ENCODE data around the gene SMAD7.

SMAD7 gene, protein sequence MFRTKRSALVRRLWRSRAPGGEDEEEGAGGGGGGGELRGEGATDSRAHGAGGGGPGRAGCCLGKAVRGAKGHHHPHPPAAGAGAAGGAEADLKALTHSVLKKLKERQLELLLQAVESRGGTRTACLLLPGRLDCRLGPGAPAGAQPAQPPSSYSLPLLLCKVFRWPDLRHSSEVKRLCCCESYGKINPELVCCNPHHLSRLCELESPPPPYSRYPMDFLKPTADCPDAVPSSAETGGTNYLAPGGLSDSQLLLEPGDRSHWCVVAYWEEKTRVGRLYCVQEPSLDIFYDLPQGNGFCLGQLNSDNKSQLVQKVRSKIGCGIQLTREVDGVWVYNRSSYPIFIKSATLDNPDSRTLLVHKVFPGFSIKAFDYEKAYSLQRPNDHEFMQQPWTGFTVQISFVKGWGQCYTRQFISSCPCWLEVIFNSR

DNA sequence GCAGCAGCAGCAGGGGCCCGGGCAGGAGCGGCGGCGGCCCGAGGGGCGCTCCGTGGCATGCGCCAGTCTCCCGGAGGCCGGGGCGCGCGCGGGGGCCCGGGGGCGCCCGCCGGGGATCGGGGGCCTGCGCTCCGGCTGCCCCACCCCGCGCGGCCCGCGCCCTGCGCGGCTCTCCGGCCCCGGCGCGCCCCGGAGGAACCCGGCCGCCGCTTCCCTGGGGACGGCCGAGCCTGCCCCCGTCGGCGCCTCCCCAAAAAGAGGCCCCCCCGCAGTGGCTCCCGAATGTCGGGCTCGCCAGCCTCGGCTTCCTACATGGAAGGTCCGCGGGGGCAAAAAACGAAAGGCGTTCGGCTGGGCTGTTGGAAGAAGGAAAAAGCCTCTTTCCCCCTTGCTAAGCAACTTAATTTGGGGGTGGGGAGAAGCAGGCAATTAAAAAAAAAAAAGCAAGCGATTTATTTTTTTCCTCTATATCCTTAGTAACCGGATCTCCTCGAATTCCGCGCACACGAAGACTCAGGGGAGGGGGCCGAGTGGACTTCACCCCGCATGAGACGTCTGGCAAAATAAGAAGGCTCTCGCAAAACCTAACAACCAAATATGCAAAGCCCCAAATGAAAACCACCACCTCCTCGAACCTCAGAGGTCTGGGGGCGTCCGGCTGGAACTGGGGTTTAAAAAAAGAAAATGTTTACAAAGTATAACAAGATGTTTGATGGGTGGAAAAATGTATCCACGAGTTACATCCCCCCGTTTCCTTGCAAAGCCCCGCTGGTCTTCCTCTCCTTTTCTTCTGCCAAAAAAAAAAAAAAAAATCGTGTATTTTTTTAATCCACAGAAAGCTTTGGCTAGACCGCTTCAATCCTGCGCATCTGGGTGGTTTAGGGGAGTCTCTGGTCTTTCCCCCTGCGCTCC lies at the start of gene SMAD7:
TSS of gene SMAD7 (minus strand) at position 430 of the 912 bp plus-strand sequence. CDS start 541 bp downstream, outside the sequence.
- no peak for DNase-seq

DNA sequence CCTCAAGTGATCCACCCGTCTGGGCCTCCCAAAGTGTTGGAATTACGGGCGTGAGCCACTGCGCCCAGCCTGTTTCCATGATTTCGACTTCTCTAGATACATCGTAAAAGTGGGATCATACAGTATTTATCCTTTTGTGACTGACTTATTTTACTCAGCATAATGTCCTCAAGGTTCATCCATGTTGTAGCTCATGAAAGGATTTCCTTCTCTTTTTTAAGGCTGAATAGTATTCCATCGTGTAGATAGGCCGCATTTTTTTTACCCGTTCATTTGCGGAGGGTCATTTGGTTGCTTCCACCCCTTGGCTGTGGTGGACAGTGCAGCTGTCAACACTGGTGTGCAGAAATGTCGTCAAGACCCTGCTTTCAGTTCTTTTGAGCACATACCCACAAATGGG lies 48.8 kb upstream of the SMAD7 start:
- no peak for DNase-seq

DNA sequence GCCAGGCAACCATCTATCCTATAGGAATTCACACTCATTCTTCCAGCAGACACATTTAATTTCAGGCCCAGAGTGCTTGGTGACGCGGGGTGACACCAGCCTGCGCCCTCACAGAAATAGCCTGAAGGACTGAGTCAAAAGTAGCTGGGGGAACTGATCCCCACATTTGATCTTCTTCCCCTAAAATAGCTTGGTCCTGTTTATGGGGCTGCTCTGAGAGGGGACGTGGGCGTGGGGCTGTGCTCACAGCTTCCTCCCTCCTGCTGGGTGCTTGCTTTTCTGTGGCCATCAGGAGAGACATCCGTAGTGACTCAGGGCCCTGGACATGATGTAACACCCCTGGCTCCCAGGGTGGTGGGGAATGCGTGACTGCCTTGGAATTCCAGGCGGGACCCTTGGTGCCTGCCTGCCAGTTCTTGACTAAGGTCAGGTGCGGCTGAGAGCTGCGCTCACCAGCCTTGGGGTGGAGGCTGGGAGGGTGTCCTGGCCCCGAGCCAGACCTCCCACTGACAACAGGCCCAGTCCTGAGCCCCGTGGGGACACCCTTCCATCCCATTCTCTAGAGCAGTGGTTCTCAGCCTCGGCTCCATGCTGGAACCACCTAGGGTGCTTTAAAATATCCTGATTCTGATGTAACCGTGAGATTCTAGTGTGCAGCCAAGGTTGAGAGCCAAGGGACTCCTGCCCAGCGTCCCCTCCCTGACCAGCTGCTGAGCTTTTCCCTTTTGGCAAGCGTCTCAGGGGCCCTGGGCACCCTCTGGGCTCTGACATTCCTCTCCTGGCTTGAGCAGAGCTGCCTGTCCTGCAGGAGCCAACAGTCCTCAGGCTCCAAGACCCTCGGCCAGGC lies 47.4 kb upstream of the SMAD7 start:
- no peak for DNase-seq

DNA sequence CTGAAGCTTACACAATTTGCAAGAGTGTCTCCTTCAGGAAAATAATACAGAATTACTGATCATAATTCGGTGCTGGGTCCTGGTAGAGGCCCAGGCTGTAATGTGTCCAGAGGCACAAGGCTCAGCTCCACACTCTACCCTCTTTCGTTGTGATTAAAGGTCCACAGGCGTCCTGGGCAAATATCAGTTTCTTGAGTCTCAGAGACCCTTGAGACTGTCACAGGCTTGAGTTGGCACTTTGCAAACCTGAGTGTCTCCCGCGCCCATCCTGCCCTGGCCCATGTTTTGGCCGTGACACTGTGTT lies 46.9 kb upstream of the SMAD7 start:
- no peak for DNase-seq

DNA sequence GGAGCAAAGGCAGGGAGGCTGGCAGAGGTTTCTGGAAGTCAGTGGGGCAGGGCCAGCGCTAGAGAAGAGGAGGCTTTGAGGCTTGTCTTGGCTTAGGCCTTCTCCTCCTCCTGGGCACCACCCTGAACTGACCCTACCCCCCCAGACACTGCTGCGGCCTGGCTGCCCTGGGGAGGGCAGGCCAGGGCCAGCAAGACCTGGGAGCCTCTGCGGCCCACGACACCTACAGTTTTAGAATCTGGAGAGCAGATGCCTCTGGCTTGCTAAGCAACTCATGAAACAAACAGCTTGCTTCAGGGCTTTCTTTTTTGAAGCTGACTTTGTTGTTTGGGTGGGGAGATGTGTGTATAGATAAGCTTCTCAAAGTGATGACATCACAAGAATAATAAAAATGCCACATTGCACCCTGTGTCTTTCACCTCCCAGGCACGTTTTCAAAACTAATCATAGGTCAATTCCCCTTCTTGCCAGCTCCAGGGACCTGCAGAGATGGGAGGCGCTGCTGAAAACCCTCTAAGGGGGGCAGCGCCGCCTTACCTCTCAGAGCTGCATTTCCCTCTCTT lies 46.2 kb upstream of the SMAD7 start:
- DNase-seq = no peak

DNA sequence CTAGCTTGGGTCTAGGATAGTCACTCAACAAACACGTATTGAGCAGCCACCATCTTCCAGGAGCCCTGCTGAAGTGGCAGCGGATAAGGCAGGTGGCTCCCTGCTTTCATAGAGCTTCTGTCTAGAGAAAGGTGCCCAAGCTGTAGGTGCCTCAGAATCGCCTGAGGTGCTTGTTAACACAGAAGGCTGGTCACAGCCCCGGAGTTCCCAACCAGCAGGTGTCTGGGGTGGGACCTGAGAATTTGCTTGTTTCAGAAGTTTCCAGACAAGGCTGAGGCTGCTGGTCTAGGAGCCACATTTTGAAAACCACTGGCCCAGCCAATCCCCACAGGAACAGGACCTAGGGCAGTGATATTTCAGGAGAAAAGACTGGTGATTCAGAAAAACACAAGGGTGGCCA lies 45.3 kb upstream of the SMAD7 start:
- no peak for DNase-seq

DNA sequence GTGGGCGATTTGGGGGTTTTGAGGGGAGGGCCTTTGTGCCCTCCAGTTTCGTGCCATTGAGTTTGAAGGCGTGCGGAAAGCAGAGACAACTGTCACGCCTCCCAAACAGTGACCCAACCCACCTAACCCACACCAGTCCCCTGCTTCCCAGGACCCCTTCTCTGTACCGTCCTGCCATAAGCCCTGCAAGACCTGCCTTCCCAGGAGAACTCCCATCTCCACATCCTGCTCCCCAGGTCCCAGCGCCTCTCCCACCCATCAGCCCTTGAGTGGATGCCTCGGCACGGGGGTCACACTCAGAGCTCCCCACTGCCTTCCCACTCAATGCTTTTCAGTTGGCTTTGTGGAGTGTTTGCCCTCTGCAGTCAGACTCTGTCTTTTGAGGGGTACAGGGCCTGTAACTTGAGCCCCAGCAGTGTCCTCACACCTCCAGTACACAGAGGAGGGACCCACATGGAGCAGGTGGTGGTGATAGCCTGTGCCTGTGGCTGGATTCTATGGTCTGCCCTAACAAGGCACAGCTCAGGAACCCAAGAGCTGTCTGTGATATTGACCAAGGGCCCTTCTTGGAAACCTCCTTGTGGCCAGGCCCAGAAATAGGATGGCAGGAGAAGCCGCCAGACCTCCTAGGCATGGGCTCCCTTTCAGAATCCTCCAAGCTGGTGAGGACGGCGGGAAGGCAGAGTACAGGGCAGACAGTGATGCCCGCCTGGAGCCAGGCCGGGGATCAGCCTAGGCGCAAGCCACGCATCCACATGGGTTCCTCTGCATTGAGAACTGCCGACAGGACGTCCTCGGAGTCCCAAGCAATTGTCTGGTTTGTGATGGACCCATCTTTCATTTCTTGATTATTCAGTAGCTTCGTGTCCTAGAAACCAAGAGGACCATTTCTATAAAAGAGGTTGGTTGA lies 44.4 kb upstream of the SMAD7 start:
- DNase-seq = no peak

DNA sequence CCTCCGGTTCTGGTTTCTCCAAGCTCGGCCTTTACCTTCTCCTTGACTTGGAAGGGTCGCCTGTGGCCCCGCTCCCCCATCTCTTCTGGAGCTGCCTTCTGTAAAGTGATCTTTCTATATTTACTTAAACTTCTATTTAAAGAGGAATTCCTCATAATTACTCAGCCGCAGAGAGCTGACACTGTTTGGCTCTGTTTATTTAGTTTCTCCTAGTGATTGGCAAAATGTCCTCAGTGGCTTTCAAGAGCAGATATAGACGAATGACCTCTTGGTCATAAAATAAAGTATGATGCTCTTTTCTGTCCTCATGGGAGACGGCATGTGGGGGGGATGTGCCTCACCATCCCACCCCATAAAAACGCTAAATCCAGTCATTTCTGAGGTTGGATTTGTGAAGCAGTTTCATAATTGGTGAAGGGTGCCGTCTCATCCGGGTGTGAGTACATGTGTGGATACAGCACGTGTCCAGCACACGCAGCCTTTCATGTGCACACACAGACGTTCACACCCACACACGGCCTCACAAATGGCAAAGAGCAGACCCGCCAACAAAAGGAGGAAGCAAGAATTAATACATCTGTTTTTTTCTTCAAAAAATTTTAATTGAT lies 43.4 kb upstream of the SMAD7 start:
- no peak for DNase-seq

DNA sequence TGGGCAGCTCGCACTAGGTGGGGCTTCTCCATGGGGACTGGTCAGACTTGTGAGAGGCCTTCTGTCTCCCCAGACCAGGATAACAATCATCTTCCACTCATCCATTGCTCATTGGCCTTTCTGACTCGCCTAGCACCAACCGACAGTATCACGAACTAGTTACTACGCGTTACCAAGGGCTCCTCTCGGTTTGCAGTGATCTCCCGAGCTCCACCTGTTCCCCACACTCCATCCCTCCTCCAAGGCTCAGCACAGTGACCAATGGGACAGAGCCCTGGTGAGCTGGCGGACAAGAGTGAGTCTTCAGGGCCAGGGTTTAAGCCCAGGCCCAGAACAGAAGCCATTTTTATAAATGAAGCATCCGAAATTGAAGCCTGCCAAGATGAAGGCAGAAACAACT lies 42.8 kb upstream of the SMAD7 start:
- DNase-seq = no peak

DNA sequence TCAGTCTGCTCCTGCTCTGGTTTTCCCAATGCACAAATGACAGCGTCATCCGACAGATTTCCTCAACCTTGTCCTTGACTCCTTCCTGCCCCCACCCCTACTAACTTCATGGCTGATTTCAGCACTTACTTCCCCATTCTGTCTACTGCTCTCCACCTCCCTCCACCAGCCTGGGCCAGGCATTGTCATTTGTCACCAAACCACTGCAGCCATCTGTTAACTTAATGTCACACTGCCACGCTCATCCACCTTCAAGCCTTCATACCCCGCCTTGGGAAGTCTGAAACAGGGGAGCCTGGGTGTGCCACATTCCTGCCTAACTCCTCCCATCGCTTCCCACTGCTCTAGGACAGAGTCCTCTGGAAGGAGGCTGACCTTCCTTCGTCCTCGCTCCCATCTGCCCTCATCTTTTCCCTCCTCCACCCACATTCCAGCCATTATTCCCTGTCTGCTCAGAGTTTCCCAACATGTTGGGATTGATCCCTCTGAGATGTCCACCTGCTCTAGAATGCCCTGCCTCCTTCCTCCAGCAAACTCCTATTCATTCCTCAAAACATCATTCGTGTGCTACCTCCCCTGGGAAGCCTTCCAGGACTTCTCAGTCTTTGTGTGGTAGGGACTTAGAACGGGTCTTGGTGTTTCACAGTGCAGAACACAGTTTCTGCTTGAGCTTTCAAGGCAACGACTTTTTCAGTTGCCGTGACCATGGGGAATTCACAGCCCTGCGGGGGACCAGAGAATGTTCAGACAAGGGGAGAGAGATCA lies 42.2 kb upstream of the SMAD7 start:
- no peak for DNase-seq

DNA sequence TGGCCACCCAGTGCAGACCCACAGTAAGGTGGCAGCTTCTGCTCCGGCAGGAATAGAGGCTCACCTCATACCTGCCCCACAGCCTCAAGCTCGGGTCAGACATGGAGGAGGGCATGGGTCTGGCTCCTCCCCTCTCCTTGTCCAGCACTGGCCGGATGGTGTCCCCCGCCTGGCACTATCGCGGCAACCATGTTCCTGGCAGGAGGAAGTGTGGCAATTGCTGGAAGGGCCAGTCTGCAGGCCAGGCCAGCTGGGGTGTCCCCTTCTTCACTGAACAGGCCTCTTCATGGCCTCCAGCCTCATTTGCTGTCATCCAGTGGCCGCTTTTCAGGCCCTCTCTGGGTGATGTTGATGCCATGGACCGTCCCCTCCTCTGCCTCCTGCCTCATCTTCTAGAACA lies 41.4 kb upstream of the SMAD7 start:
- DNase-seq = no peak

DNA sequence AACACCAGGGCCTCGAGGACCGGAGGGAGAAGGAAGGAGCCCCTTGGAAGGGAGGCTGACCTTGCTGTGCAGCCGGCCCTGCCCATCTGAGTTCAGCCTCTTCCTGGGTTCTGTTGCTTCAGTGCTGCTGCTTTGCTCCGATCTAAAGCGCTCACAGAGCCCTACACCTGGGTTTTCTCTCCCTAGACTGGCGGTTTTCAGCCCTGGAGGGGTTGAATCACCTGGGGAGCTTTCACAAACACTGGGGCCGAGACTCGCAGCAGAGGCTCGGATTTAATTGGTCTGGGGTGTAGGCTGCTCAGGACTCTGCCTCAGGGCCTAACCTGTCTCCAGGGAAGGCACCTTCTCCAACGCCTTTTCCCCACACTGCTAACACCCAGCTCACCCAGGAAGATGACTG lies 40.9 kb upstream of the SMAD7 start:
- DNase-seq = no peak

DNA sequence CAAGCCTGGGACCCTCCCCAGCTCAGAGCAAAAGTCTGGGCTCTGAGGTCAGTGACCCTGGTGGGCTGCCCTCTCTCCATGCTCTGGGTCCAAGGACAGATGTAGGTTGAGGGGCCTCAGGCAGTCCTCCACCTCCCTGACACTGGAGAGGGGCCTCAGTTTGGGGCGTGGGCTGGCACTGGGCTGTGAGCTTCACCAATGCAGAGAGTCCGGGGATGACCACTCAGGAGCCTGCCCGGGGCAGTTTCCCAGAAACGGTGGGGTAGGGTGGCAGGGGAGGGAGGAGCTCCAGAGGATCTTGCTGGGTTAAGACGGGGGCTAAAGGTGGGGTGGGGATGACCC lies 40.5 kb upstream of the SMAD7 start:
- DNase-seq = no peak

DNA sequence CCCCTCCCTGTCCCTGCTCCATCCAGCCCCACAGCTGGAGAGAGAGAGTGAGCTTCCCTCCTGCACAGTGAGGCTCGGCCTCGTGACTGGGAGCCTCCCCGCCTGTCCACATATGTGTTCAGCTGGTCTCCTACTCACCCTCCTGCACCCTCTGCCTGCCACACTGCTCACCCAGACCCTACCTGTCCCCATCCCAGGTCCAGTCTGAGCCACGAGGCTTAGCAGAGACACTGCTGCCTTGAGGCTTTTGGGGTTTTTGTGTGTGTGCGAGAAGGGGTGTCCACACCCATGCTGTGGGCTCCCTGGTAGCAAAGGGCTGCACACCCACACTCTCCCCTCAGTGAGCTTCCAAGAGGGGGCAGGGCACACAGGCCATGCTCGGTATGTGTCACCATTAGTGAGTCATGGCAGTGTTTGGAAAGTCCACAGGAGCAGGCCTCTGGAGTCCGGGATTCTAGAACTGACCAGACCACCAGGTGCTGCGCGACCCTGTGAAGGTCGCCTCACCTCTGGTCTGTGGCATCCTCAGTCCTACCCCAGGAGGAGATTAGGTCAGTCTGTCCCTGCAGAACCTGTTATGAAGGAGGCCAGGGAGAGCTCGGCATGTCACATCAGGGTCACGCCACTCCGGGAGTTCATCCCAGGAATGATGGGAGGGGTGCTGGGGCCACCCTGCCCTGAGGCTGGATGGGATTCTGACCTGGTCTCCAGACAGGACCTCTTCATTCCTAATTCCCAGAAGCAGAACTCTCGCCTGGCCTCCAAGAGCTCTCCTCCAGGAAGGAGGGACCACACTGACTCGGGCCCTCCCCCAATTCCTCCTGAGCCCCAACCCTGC lies 39.9 kb upstream of the SMAD7 start:
- DNase-seq = no peak

DNA sequence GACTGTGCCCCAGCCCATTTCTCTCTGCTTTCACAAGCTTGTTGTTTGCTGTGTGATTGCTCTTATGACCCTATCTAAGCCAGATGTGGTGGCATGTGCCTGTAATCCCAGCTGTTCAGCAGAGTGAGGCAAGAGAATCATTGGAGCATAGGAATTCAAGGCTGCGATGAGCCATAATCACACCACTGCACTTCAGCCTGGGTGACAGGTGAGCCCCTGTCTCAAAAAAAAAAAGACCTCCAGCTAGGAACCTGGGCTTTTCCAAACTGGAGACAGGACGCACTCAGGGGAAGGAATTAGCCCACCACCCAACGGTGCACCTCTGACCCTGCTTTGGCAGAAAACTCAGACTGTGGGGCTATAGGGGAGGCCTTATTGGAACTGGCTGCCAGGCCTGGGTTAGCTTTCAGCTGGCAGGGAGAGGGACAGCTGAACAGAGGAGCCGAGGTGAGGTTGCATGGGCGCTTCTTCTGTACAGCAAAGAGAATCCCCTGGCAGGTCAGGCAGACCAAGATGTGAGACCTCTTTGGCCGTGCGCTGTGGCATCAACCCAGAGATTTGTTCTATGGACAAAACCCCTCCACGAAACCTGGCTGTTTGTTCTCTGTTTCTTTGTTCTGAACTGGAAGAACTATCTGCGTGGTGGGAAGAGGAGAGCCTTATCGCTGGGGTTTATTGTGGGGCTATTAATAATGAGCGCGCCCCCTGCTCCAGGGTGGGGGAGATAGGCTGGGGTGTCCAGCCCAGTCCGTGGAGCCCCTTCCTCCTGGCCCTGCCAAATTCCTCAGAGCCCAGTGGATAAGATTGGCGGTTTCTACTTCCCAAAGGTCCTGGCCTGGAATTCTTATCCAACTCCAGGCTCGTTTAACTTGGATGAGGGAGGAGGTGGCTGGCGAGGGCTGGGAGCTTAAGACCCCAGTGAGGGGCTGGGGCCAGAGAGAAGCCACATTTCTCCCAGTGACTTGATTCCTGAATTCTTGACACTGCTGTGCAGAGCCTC lies 38.8 kb upstream of the SMAD7 start:
- DNase-seq = no peak

DNA sequence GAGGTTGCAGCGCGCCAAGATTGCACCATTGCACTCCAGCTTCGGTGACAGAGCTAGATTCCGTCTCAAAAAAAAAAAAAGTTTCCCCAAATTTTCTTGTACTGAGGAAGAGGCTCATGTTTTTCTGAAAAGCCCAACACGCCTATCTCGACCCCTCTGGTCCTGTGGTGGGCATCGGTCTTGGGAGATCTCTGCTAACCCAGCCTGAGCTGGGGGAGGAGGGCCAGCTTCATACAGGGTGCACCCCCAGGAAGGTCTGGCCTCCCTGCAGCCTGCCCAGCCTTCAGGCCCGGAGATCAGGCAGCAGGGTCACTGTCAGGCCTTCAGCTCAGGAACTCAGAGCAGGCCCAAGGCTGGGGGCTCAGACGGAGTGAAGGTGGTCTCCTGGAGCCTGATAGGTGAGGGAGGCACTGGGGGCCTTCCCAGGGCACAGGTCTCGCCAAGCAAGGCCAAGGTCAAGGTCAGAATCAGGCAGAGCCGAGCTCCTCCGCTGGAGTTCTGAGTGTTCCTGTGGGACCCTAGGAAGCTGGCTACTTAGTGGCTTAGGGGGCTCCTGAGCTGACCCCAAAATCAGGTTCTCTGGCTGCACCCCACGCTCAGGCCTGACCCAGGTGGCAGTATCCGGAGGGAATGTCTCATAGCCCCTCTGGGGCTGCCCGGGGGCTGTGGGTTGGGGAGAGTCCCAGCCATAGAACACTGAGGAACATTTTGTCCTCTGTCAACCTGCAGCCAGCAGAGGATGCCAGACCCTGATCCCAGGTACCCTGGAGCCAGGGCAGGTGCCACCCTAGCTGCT lies 37.9 kb upstream of the SMAD7 start:
- no peak for DNase-seq

DNA sequence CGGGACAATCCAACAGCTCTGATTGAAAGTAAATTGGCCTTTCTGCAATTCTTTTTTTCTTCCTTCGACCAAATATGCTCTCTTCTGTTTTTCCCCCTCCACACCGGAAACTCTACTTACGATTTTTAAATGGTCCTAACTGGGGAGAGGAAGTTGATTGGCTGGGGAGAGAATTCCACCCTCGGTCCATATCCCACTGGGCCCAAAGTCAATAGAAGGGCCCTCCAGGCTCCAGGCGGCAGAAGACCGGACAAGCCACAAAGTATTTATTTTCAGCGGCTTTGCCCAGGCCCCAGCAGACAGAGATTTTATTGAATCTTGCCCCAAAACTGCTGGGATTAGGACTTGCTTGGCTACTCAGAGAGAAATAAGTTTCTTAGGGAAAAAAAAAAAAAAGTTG lies 37.1 kb upstream of the SMAD7 start:
- DNase-seq = no peak
